Gastroesophageal sphincter (tissue), 3 donors: Measurements from ENCODE around the gene SIDT1.

Experiments
- EP300 ChIP-seq: sonication (generic); formaldehyde crosslinking; IDR thresholded peaks from one replicate; pipeline ENCODE4 v1.6.1; 2017; ENCODE audit warnings: antibody characterized with exemption, mild to moderate bottlenecking
- TF ChIP-seq, protein P1 (sequence below), 4 experiments: fragments of 200-600 bp in 2 of 4; fragments of 450-650 bp in 2 of 4; sonication (generic) in 1 of 4; IDR thresholded peaks; one replicate each; pipeline ENCODE4 v1.5.1; 2017 to 2019; ENCODE audit warnings: antibody characterized with exemption in 4 of 4, mild to moderate bottlenecking in 2 of 4, moderate library complexity in 2 of 4

DNA sequence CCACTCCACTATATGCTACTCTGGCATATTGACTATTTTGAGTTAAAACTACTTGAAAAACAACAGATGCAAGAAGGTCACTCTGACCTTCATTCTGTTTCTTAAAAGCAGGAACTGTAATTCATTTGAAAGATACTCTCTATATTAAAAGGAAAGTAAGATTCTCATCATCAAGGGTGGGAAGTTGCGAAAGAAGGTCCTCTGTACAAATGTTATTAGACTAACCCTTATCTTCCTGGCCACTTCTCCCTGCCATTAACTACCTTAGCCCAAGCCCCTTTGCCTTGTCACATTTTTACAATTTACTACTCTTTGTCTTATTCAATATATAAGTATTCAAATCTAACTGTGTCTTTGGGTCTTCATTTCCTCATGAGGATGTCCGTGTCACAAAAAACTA is 16.1 kb downstream of the SIDT1 start:
- TF ChIP-seq, protein P1, sequence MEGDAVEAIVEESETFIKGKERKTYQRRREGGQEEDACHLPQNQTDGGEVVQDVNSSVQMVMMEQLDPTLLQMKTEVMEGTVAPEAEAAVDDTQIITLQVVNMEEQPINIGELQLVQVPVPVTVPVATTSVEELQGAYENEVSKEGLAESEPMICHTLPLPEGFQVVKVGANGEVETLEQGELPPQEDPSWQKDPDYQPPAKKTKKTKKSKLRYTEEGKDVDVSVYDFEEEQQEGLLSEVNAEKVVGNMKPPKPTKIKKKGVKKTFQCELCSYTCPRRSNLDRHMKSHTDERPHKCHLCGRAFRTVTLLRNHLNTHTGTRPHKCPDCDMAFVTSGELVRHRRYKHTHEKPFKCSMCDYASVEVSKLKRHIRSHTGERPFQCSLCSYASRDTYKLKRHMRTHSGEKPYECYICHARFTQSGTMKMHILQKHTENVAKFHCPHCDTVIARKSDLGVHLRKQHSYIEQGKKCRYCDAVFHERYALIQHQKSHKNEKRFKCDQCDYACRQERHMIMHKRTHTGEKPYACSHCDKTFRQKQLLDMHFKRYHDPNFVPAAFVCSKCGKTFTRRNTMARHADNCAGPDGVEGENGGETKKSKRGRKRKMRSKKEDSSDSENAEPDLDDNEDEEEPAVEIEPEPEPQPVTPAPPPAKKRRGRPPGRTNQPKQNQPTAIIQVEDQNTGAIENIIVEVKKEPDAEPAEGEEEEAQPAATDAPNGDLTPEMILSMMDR (IDR thresholded peaks at IDR 0.05): no peak
- TF ChIP-seq EP300: no peak
